ENCODE data around the gene DGKI.

Gene DGKI

DNA sequence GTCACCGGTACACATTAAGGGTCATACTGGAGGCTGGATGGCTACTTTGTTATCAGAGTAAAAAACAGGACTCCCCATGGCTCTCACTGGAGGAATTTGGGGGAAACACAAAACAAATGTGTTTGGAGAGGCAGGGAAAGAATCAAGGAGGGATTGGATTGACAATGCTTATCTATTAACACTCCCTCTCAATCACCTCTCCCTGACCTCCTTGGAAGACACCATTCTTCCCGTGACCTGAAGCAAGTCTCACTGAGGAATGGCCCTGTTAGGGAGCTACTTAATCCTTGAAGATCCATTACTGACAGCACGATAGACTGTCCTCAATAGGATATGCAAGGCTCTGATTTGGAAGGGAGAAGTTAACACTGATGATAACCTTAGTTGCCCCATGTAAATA is 261.2 kb downstream of the DGKI start:
- DNase-seq: no peak

DNA sequence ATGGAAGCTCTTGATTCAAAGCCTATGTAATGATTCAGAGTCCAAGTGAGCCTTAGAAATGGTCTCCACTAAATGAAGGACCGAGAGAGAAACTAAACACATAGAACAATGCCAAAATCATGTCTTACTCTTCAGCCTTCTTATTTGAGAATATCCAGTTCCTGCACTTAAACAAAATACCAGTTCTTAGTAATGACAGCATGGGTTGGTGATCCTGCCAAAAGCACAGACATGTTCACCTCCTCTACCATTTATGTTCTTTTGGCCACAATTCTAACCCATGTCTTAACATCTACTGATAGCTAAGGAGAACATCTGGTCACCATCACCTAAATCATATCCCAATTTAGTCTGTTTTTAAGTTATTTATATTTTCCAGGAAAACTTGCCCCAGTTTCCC is 263.6 kb downstream of the DGKI start:
- no peak for DNase-seq

DNA sequence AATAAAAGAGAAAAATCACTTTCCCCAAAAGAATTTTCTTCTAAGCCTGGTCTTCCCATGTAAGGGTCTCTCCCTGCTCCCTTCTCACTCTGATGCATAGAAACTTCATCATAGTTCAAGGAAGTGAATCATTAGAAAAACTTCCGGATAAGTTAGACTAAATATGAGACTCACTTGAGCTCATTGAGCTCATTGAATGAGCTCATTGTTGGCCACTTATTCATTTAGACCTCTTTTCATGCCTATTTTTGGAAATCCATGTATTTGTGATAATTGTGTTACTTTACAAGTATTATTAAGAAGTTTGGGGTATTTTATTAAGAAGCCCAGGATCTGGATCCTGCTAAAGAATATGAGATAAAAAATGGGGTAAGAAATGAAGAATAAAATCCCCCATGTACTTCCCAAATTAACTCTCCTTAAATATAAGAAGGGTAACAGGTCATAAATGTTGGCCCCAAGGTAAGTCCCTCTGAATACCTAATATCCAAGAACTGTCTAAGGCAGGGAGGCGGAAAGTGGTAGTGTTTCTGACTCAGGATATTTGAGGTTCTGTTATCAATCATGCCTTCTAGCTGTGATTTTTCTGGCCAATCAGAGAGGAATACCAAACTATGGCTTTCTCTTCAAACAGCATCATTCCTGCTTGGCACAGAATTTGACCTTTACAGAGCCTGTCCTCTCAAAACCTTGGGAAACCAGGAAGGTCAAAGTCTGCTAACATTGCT is 266.7 kb downstream of the DGKI start:
- DNase-seq: peak; percentile 91

DNA sequence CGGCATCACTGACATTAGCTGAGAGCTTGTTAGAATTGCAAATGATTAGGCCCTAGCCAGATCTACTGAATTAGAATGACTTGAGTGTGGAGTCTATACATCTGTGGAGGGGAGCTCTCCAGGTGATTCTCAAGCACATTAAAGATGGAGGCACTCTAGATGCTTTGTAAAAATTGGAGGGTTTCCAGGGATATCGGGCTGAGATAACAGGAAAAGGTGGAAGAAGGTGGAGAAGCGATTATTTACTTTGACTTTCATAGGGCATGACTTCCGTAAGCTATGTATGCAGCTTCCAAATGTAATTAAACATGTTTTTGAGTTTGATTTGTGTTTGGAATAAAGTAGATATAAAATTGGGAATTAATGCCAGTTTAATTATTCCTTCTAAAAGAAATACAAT is 268.2 kb downstream of the DGKI start:
- DNase-seq: no peak

DNA sequence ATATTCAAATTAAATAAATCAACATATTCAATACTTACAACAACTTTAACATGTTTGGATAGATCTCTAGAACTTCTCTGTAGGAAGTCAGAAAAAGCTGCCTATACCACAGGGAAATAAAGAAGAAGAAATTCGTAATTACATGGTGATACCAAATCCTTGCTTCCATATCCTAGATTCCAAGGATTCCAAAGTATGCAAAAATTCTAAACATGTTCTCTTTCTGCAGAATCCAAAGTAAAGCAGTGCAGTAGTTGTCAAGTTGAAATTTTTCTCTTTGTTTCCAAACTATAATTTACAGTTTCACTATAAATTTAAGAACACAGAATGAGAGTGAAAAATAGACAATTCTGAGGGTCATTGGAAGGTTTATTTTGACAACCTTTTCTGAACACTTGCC is 269.6 kb downstream of the DGKI start:
- peak; percentile 49 for DNase-seq

DNA sequence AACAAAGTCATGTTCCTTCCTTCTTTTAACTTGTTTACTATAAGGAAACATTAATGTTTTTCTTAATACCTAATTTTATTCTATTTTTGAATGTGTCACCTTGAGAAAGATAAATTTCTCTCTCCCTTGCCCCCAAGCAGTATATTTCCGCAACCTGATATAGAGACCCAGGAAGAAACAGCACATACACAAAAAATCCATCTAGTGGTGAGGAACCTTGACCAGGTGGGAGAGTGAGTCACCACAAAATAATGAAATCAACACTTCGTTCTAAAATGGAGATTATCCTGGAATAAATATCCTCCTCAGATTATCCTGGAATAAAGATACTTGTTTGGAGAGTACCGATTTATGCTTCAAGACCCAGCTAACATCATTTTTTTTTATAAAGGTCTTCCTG is 270.3 kb downstream of the DGKI start:
- no peak for DNase-seq

DNA sequence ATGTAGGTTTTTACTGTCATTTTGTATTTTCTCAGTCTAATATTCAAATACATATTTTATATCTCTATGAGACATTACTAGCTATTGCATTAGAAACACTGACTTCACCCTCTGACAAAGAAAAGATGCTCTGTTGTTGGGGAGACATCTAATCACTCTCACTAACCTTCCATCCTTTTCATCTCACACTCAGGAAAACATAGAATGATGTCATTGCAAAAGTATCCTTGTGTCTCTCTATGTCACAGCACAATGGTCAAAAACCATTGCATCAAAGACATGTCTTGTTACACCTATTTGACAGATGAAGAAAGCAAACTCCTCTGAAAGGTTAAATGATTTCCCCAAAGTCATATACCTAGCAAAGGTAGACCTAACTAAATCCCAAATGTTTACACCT is 272.0 kb downstream of the DGKI start:
- no peak for DNase-seq

DNA sequence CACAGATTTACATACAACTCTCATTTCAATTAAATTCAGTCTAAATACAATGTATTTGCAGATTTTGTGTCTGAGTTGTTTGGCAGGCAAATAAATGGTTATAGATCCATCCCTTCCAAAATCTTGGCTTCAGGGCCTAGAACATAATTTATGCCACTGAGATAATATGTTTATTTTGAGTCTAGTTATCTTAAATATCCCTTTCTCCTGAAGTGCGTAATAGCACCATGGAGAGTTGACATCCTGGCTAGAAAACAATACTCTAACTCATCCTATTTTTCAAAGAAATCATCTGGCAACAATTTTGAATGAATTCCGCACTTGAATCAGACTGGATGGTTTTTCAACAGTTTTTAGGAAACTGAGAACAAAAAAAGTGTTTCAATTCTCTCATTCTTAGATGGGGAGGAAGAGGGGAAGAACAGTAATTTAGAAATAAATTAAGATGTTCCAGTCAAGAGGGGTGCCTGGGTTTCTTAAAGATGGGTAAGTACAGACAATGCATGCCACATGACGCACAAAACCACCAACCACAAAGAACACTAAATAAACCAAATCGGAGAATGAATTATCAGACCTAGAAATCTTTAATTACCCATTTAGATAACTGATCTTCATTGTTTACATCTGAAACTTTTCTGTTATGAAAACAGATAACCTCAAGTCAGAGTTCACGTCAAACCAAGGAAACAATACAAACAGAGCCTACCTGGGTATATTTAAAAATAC is 274.6 kb downstream of the DGKI start:
- peak; percentile 13 for DNase-seq

DNA sequence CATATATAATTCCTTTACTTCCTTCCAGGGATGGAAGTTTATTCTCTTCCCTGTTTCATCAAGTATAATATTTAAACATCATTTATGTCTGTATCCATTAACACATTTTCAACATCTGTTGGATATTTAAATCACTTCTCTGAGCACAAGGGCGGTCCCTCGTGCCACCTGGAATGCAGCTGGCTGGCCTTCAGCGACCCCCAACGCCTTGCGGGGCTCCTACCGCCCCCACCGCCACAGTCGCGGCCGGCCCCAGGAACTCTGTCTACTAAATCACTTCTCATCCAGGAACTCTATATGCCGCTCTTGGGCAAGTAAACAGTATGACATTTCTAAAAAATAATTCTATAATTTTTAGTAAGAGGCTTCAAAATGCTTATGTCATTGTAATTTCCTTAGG is 282.1 kb downstream of the DGKI start:
- no peak for DNase-seq

DNA sequence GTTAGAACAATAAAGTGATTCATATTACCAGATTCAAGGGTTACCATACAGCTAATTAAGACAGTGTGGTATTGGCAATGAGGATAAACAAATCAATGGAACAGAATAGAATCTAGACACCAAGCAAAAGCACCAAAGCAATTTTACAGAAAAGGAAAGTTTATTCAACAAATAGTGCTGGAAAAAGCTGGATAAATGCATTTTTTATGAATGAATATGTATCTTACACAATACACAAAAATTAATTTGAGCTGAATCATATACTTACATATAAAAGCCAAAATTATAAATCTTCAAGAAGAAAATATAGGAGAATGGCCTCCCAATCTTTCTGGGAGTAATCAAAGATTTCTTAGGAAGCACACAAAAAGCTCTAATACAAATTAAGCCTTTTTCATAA is 282.8 kb downstream of the DGKI start:
- DNase-seq: peak; percentile 9

DNA sequence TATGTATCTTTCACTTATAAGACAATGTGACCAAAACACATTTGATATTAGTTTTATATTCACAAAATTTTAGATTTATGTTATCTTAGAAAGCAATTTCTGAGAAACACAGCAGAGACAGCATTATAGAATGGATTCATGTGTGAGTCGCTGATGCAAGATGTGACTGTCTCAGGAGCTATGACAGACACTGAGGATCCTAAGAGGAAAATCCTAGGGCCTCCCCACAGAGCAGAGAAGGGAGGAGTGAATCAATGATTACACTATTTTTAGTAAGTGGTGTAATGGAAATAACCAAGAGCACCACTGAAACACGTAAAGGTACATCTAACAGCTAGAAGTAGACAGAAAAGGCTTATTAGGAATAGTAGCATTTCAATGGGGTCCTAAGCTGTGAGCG is 299.3 kb downstream of the DGKI start:
- peak; percentile 50 for DNase-seq

DNA sequence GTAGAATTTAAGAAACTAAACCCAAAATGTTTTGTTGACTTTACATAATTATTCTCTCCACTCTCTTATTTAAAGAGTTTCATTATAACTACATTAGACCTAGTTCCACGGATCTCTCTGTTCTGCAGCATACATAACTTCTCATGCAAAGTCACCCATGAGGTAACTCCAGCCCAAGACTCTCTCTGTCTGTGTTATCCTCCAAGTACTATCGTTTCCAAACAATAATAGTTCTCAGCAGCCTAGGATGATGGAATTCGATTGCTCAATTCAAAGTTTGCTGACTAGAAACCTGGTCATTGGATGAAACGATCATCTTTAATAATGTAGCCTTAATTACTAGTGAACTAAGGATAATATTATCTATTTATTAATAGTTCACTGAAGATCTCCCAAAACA is 300.1 kb downstream of the DGKI start:
- DNase-seq: peak; percentile 15

DNA sequence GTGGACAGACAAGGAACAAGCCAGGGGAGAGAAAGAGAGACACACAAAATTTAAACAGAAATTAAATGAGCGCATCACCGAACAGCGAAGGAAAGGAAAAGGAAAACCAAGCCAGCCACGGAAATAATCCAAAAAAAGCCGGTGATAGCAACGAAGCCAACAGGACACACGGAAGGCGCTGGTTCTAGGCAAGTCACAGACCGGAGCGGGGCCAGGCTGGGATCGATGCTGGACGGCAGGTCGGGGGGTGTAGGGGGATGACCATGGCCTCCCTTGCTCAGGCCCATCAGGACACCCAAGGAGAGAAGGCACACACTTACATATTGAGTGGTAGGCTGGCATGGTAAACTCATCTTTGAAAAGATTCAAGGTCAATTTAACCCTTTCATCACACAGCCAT is 300.8 kb downstream of the DGKI start:
- DNase-seq: no peak

DNA sequence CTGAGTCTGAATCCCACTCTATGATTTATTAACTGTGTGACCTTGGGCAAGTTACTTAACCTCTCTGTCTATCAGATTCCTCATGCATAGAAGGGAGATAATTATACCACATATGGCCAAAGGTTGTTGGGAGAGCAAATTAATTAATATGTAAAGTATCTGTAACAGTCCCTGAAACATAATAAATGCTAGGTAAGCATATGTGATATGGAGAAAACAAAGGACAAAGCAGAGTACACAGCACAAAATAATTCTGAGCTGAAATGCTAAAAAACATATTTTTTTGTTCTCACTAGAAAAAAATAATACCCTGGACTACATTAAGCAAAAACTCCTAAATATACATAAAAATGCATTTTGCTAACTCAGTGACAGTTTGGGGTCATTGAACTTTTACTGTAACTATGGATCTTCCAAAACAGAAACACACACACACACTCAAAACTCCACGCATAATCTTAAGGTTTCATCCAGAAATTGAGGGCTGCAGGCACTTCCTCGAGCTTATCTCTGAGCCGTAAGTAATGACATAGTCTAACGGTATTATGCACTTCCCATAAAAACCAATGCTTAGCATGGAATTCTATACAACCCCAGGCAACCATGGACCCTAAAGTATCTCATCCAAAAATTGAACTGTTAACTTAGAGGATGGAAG is 301.6 kb downstream of the DGKI start:
- no peak for DNase-seq

DNA sequence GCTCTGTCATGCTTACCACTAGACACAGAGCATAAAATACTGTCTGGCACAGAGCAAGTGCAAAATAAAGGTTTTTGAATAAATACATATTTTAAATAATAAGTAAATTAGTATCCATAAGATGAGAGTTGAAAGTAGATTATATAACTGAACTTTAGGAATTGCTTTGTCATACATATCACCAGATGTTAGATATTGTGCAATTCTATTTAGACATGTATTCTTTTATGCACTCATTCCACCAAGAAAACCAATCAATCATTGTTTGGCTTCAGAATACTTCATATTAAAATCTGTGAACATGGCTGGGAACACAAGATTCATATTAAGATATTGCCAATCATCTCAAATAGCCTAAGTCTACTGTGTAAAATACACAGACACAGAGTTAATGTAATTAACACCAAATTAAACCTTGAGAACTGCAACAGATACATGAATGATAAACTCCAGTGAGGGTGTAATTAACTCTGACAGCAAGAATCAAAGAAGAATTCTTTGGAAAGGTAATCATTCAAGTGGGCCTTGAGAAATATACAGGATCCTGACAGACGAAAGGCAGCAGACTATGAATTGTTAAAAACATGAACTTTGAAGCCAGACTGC is 302.2 kb downstream of the DGKI start:
- DNase-seq: no peak

DNA sequence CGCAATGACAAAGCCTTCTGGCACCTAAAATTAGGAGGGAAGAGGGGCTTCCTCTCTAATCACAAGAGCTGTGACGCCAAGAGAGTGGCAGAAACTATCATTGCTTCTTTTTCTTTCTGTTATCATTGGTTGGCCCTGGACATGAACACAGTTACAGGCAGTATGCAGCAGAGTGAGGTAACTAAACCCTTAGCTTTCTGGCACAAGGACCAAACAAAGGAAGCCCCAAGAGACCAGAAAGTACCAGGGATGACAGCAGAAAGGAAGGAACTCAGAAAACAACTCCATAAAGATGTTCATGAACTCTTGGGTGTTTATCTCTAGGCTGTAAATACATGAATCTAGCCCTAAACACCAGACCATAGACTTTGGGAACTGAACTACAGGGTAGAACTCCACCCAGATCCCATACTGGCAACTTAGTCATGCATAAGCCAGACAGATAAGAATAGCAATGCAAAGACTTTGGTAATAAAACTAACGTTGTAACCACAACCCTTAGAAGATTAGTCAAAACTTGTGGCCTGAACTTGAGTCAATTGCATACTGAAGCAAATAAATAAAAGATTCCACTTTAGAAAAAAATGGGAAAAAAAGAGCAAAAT is 307.6 kb downstream of the DGKI start:
- peak; percentile 92 for DNase-seq

DNA sequence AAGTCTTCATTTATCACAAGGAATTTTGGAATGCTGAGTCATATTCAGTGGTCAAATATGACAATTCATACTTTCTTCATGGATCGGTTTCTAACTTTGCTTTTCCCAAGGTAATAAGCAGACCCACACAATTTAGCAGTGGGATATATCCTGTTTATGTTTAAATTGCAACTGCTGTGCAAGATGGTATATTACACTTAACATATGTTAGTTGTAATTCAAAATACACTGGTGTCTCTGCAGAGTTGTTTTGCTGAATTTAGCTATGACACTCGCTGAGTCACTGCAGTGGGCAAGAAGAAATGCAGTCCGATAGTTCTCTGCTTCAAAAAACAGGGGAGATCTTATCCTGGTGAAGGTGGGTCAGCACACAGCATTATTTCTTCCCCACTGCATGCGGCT is 308.4 kb downstream of the DGKI start:
- peak; percentile 90 for DNase-seq

DNA sequence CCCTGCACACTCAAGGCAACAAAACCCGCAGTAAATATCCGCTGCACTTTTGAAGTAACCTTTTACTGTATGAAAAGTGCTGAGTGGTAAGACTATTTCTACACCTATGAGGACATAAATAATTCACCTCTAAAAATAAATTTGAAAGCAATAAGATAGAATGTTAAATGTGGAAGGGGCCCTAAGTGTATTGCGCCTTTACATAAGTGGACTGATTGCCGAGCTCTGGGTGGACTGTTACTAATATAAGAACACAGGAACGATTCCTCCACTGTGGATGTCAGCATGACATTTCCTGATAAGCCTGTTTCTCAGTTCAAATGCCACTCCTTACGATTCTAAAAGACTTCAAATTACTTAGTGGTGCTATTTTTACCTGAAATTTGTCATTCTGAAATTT is 311.2 kb downstream of the DGKI start:
- DNase-seq: no peak

DNA sequence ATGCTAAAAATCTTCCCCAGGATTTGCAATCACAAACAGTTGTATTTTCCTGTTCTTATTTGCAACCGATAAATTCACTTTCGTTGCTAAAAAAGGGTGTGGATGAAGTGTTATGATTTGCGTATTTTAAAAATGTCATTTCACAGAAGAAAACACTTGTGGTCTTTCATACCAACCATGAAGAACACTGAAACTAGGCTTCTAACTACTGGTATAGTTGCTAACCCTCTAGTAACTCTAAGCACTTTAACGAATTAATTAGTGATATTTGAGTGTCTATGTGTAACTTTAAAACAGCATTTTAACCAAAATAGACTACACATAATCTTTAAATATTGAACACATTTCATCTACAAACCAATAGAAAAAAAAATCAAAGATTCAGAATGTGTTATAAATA is 315.1 kb downstream of the DGKI start:
- no peak for DNase-seq

DNA sequence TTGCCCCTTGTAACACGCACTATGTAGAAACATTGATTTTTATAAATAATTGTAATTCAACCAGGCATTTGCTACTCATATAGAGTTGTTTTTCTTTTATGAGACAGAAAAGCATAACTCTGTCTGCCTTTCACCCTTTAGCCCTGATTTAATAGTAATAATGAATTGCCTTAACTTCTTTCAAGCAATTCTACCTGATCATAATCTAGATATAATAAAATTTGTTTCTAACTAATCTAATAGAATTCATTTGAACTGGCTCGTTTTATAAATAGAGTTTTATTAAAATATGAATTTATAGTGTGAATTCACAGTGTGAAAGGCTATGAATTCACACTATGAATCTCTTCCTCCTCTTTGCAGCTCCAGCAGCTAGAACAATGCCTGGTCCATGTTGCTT is 319.1 kb downstream of the DGKI start:
- DNase-seq: no peak

DNA sequence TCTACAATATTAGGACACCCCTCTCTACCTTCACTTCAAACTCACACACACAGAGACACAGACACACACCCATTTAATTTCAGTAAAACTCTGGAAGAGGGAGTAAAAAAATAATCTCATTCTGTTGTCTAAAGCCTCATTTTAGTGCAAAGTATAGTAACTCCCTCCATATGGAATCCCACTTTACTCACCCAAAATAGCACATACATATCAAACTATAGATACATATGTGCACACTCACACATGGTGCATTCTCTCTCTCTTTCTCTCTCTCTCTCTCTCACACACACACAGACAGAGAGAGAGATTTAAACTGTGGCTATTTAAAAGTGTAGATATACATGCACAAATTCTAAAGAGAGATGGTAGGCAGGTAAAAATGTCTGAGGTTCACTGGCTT is 323.6 kb downstream of the DGKI start:
- DNase-seq: no peak

DNA sequence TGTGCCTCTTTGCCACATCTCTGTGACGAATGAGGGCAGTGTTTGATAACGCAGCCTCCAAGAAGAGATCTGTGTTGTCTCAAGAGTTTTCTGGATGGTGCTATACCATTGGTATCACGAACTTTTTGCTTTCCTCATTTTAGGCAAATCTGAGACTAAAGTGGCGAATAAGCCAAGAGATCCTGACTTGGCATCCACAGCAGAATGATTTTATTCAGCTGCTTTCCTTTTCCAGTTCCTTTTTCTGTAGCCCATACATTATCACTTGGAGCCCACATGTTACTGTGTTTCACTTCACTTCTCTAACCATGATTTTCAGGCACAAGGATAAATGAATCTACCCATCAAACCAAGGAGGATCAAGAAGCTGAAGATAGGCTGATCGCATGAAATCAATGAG is 325.3 kb downstream of the DGKI start:
- no peak for DNase-seq

DNA sequence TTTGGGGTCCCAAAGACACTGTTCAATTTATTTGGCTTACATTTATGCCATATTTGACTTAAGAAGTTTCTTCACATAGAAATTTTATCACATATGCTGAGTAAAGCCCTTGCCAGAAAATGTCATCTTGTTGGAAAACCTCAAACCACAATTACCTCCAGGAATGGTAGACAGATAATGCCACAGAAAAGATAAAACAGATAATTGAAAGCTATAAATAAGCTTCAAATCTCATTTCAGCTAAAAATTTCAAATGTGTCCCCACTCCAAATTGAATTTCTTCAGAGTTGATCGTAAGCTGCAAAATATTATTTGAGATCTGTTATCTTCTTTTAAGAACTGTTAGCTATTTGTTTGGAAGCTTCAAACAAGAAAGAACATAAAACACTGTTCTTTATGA is 326.8 kb downstream of the DGKI start:
- peak; percentile 62 for DNase-seq

Measured in fibroblast of skin of right quadriceps (primary cell).